ENCODE measurements around the gene HDAC5. TPM values are rescaled to one million over a fixed set of nuclear protein-coding genes. Genes with fewer than 3 reads are reported as not detected.
"Not testable (repeated sequence)": the region's sequence is repeated elsewhere in the genome, so short reads cannot be mapped to it uniquely, and the experiment has no call there.

The HDAC5 gene
- total RNA-seq, 4 donors from 2014 or later, result 78.1 to 152 (median 112) TPM

DNA sequence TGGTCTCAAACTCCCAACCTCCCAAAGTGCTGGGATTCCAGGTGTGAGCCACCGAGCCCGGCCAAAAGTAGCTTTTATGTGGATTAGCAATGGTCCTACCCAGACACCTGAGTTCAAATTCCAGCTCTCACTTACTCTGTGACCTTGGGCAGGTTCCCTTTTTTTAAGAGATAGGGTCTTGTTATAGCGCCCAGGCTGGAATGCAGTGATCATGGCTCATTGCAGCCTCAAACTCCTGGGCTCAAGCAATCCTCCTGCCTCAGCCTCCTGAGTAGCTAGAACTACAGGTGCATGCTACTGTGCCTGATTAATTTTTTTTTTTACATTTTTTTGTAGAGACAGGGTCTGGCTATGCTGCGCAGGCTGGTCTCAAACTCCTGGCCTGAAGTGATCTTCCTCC, 16.6 kb downstream of the HDAC5 start:
- no peak overlapping the region for H3K4me3 ChIP-seq
- H3K27ac ChIP-seq, result peak overlapping the region; percentile 91 to 98 (median 93)
- WGBS, 2 donors (ENCODE audit: low coverage in 1 of 2), result 91 to 100% methylated on average over 3 to 4 of the region's 4 CpGs
- H3K27me3 ChIP-seq, result no peaks in the 10 kb centered on the region
- peaks cover 0 to 18% of the 10 kb centered on the region in 2 donors for H3K36me3 ChIP-seq
- no peaks in the 10 kb centered on the region for H3K9me3 ChIP-seq
- peaks cover 25 to 100% (median 61%) of the 10 kb centered on the region in 3 donors for H3K4me1 ChIP-seq
- ATAC-seq, result no peak
- TF ChIP-seq, protein P1, sequence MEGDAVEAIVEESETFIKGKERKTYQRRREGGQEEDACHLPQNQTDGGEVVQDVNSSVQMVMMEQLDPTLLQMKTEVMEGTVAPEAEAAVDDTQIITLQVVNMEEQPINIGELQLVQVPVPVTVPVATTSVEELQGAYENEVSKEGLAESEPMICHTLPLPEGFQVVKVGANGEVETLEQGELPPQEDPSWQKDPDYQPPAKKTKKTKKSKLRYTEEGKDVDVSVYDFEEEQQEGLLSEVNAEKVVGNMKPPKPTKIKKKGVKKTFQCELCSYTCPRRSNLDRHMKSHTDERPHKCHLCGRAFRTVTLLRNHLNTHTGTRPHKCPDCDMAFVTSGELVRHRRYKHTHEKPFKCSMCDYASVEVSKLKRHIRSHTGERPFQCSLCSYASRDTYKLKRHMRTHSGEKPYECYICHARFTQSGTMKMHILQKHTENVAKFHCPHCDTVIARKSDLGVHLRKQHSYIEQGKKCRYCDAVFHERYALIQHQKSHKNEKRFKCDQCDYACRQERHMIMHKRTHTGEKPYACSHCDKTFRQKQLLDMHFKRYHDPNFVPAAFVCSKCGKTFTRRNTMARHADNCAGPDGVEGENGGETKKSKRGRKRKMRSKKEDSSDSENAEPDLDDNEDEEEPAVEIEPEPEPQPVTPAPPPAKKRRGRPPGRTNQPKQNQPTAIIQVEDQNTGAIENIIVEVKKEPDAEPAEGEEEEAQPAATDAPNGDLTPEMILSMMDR (IDR thresholded peaks at IDR 0.05), result no peak
- TF ChIP-seq EP300 (IDR thresholded peaks at IDR 0.05) (no peak), POLR2AphosphoS5 (IDR thresholded peaks at IDR 0.05) (no peak), POLR2A (IDR thresholded peaks at IDR 0.05) (no peak)

DNA sequence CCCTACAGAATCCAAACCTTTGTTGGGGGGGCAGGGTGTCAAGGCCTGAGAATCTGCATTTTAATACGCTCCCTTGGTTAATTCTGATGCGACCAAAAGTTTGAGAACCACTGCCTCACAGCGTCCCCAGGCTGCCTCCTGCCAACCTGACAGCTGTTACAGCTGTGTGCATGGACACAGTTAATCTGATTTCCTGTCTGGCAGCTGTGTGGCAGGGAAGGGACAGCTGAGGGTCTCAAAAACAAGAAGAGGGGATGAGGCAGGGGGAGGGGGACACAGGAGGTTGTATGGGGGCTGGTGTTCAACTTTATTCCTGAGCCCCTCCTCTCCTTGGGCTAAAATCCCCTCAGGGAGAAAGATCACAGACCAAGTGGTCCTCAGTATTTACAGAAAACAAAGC, 17.5 kb downstream of the HDAC5 start:
- H3K9me3 ChIP-seq, result no peaks in the 10 kb centered on the region
- H3K27me3 ChIP-seq, result no peaks in the 10 kb centered on the region
- no peak for ATAC-seq
- peaks cover 20 to 100% (median 58%) of the 10 kb centered on the region in 3 donors for H3K4me1 ChIP-seq
- no peak overlapping the region for H3K4me3 ChIP-seq
- TF ChIP-seq POLR2A (IDR thresholded peaks at IDR 0.05) (no peak), EP300 (IDR thresholded peaks at IDR 0.05) (no peak), POLR2AphosphoS5 (IDR thresholded peaks at IDR 0.05) (no peak)
- TF ChIP-seq, protein P1 (IDR thresholded peaks at IDR 0.05), result no peak
- peak overlapping the region in 3 of 4 donors; percentile 49 to 98 (median 54) for H3K27ac ChIP-seq
- WGBS, 2 donors (ENCODE audit: low coverage in 1 of 2), result 75% methylated on average over 2 of the region's 3 CpGs; no CpG with 5 or more reads in 1 of the 2 donors
- peaks cover 0 to 24% of the 10 kb centered on the region in 2 donors for H3K36me3 ChIP-seq

DNA sequence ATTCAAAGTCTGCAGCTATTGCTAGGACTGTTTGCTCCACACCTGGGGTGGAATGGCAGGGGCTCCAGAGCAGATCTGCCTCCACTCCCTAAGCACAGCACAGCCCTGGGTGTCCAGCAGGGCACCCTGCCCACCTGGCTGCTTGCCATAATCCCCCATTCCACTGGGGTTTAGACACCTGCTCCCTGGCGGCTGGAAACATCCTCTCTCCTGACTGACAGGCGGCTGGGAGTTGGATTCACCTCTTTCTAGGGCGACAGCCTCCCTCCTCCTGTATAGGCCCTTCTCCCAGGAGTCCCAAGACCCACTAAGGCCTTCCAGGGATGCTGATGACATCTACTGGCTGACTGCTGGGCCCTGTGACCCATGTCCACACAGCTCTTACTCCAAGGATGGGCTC, 18.0 kb downstream of the HDAC5 start:
- Histone ChIP-seq H3K27ac (peak overlapping the region in 3 of 4 donors; percentile 49 to 98 (median 54)), H3K4me1 (peaks cover 19 to 100% (median 53%) of the 10 kb centered on the region in 3 donors)
- ATAC-seq, result no peak

DNA sequence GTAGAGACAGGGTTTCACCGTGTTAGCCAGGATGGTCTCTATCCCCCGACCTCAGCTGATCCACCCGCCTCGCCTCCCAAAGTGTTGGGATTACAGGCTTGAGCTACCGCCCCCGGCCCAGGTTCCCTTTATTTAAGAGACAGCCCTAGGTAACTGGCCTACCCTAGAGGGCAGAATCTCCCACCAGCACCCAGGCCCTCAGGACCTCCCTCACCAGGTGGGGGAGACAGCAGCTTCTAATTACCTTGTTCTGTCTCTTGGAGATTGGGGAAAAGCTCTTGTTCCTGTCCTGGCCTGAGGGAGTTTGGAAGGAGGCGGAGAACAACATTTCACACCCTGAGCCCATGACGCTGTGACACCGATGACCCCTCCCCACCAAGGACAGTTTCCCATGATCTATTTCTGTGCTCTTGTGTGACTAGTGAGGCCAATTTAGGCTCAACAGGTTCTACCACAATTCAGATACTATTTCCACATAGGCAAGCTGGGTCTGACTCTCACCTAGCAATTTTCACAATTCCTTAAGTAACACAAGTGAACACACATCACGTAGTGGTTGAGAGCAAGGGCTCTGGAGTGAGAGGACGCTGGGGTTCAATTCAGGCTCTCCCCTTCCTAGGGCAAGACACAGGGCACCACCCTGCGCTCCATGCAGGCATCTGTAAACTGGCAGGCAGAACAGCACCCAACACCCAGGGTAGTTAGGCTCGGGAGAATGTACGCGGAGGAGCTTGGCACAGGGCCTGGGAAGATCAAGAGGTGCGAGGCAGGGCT, 20.4 kb downstream of the HDAC5 start:
- H3K4me1 ChIP-seq, result peaks cover 3 to 96% (median 33%) of the 10 kb centered on the region in 3 donors
- peak; percentile 34 for ATAC-seq

More for the DNA sequence above, 18.0 kb downstream of the HDAC5 start:
- Histone ChIP-seq H3K9me3 (no peaks in the 10 kb centered on the region), H3K4me3 (no peak overlapping the region), H3K27me3 (no peaks in the 10 kb centered on the region), H3K36me3 (peaks cover 0 to 24% of the 10 kb centered on the region in 2 donors)
- 40% methylated on average over 1 of the region's 3 CpGs; no CpG with 5 or more reads in 1 of the 2 donors for WGBS, 2 donors (ENCODE audit: low coverage in 1 of 2)
- TF ChIP-seq POLR2AphosphoS5 (IDR thresholded peaks at IDR 0.05) (no peak), POLR2A (IDR thresholded peaks at IDR 0.05) (no peak), EP300 (IDR thresholded peaks at IDR 0.05) (no peak)
- TF ChIP-seq, protein P1 (IDR thresholded peaks at IDR 0.05), result no peak

DNA sequence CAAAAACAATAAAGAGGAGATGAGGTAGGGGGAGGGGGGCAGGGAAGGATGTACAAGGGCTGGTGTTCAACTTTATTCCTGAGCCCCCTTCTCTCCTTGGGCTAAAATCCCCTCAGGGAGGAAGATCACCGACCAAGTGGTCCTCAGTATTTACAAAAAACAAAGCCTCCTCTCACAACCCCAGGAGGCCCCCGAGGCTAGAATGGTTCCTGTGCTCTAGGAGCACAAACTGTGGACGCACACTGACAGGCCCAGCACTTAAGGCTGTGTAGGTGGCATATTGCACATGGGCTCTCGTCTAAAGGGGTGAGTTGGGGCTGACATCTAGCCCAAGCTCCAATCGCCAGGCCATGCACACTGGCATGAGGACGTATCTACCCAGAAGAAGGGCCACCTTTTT, 21.6 kb downstream of the HDAC5 start:
- 66% methylated on average over 3 of the region's 6 CpGs; no CpG with 5 or more reads in 1 of the 2 donors for WGBS, 2 donors (ENCODE audit: low coverage in 1 of 2)
- H3K36me3 ChIP-seq, result peaks cover 0 to 34% of the 10 kb centered on the region in 2 donors
- H3K27me3 ChIP-seq, H3K9me3 ChIP-seq, ATAC-seq, H3K4me3 ChIP-seq: not testable (repeated sequence)
- H3K27ac ChIP-seq, result peak overlapping the region in 1 of 4 donors; percentile 98
- peaks cover 0 to 96% (median 24%) of the 10 kb centered on the region in 3 donors for H3K4me1 ChIP-seq

More for the DNA sequence above, 20.4 kb downstream of the HDAC5 start:
- H3K27me3 ChIP-seq, result no peaks in the 10 kb centered on the region
- H3K4me3 ChIP-seq, result no peak overlapping the region
- TF ChIP-seq POLR2A (IDR thresholded peaks at IDR 0.05), result no peak
- TF ChIP-seq, protein P1 (IDR thresholded peaks at IDR 0.05), result no peak
- no peak for TF ChIP-seq EP300 (IDR thresholded peaks at IDR 0.05)
- TF ChIP-seq POLR2AphosphoS5 (IDR thresholded peaks at IDR 0.05), result no peak
- H3K27ac ChIP-seq, result peak overlapping the region in 3 of 4 donors; percentile 55 to 98 (median 72)
- no peaks in the 10 kb centered on the region for H3K9me3 ChIP-seq
- peaks cover 0 to 22% of the 10 kb centered on the region in 2 donors for H3K36me3 ChIP-seq
- WGBS, 2 donors (ENCODE audit: low coverage in 1 of 2), result 38 to 70% methylated on average over 9 to 10 of the region's 16 CpGs
